ENCODE data around the gene ELMO3. TPM values are rescaled to one million over a fixed set of nuclear protein-coding genes. Genes with fewer than 3 reads are reported as not detected.

Gene ELMO3
- total RNA-seq, 4 donors from 2014 or later = 1.9 to 4.2 (median 3.1) TPM

GRCh38 chr16:67183627-67184452 lies 15.1 kb upstream of the ELMO3 start, which contains the start of gene MATCAP1:
MATCAP1 (minus strand) TSS chr16:67183963; CDS start chr16:67180610, 3,353 bp downstream.
- no peak for TF ChIP-seq CTCF (IDR thresholded peaks at IDR 0.05)
- ATAC-seq (ENCODE audit: low FRiP score) (peak; percentile 91), DNase-seq (ENCODE audit: low spot score) (peak; percentile 83)

GRCh38 chr16:67184453-67184994 lies 14.4 kb upstream of the ELMO3 start:
- ATAC-seq (ENCODE audit: low FRiP score) = no peak
- no peak for DNase-seq (ENCODE audit: low spot score)
- TF ChIP-seq CTCF (IDR thresholded peaks at IDR 0.05) = no peak

GRCh38 chr16:67184995-67185650 lies 13.8 kb upstream of the ELMO3 start:
- peak in 1 of 3 donors; percentile 54 for TF ChIP-seq CTCF (IDR thresholded peaks at IDR 0.05)
- peak; percentile 47 for ATAC-seq (ENCODE audit: low FRiP score)
- peak; percentile 92 for DNase-seq (ENCODE audit: low spot score)

GRCh38 chr16:67185651-67186134 lies 13.2 kb upstream of the ELMO3 start:
- no peak for TF ChIP-seq CTCF (IDR thresholded peaks at IDR 0.05)
- ATAC-seq (ENCODE audit: low FRiP score) (no peak), DNase-seq (ENCODE audit: low spot score) (no peak)

GRCh38 chr16:67186550-67186950 lies 12.4 kb upstream of the ELMO3 start:
- TF ChIP-seq CTCF (IDR thresholded peaks at IDR 0.05) = no peak
- ATAC-seq (ENCODE audit: low FRiP score) = no peak
- no peak for DNase-seq (ENCODE audit: low spot score)

GRCh38 chr16:67187175-67187890 lies 11.6 kb upstream of the ELMO3 start:
- ATAC-seq (ENCODE audit: low FRiP score) (no peak), DNase-seq (ENCODE audit: low spot score) (no peak)
- no peak for TF ChIP-seq CTCF (IDR thresholded peaks at IDR 0.05)

Measured in omental fat pad (tissue), 4 donors.